ENCODE measurements around the gene AVPI1.

AVPI1 gene

DNA sequence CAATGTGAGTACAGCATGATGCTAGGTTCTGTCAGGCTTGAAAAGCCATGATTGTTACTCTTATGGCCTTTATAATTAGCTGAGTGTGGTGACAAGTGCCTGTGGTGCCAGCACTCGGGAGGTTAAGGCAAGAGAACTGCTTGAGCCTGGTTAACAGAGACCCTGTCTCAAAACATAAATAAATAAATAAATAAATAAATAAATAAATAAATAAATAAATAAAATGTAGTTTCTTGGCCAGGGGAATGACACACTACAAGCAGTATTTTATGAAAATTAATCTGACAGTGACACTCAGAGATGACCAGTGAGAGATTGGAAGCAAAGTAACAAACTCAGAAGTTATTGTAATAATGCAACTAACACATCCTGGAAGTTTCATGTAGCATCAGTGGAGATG lies 51.5 kb downstream of the AVPI1 start:
- Histone ChIP-seq H3K9me3 (replicated peaks; ENCODE audit: insufficient read depth, low read length) (no peaks in the 10 kb centered on the region), H3K9me2 (replicated peaks; ENCODE audit: insufficient read depth, low read length) (no peaks in the 10 kb centered on the region), H3K4me2 (ENCODE audit: low read depth, low read length) (no peak overlapping the region), H3K27ac (ENCODE audit: low read length) (no peak overlapping the region), H3K27me3 (replicated peaks; ENCODE audit: insufficient read depth, low read length) (no peaks in the 10 kb centered on the region), H3K36me3 (replicated peaks; ENCODE audit: insufficient read depth, low read length) (no peaks in the 10 kb centered on the region), H3K9ac (ENCODE audit: low read length) (no peak overlapping the region), H3F3A (ENCODE audit: insufficient read depth, low read length) (no peaks in the 10 kb centered on the region), H3K79me2 (ENCODE audit: low read length) (no peaks in the 10 kb centered on the region), H3K4me1 (ENCODE audit: low read length) (0 out of 2 replicates have a peak, but pooled peaks cover 4% of the 10 kb centered on the region), H3K4me3 (ENCODE audit: low read length) (no peak overlapping the region), H2AFZ (ENCODE audit: low read length) (no peak overlapping the region), H4K20me1 (ENCODE audit: insufficient read depth, low read length) (no peaks in the 10 kb centered on the region)
- DNase-seq: no peak
- TF ChIP-seq EZH2phosphoT487 (IDR thresholded peaks at IDR 0.05; ENCODE audit: low read length): no peak
- TF ChIP-seq EZH2 (optimal IDR thresholded peaks at IDR 0.05; ENCODE audit: low read depth, low read length): no peak
- TF ChIP-seq, protein P1, sequence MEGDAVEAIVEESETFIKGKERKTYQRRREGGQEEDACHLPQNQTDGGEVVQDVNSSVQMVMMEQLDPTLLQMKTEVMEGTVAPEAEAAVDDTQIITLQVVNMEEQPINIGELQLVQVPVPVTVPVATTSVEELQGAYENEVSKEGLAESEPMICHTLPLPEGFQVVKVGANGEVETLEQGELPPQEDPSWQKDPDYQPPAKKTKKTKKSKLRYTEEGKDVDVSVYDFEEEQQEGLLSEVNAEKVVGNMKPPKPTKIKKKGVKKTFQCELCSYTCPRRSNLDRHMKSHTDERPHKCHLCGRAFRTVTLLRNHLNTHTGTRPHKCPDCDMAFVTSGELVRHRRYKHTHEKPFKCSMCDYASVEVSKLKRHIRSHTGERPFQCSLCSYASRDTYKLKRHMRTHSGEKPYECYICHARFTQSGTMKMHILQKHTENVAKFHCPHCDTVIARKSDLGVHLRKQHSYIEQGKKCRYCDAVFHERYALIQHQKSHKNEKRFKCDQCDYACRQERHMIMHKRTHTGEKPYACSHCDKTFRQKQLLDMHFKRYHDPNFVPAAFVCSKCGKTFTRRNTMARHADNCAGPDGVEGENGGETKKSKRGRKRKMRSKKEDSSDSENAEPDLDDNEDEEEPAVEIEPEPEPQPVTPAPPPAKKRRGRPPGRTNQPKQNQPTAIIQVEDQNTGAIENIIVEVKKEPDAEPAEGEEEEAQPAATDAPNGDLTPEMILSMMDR (IDR thresholded peaks at IDR 0.05; ENCODE audit: low read length): no peak

DNA sequence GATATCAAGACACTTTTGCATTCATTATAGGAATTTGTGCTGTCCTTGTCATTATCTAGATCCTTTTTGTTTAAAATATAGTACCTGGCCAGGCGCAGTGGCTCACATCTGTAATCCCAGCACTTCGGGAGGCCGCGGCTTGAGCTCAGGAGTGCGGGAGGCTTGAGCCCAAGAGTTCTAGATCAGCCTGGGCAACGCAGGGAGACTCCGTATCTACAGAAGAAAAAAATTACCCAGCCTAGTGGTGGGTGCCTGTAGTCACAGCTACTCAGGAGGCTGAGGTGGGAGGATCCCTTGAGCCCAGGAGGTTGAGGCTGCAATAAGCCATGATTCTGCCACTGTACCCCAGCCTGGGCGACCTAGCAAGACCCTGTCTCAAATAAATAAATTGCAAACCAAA lies 53.1 kb downstream of the AVPI1 start:
- H3F3A ChIP-seq (ENCODE audit: insufficient read depth, low read length): no peaks in the 10 kb centered on the region

DNA sequence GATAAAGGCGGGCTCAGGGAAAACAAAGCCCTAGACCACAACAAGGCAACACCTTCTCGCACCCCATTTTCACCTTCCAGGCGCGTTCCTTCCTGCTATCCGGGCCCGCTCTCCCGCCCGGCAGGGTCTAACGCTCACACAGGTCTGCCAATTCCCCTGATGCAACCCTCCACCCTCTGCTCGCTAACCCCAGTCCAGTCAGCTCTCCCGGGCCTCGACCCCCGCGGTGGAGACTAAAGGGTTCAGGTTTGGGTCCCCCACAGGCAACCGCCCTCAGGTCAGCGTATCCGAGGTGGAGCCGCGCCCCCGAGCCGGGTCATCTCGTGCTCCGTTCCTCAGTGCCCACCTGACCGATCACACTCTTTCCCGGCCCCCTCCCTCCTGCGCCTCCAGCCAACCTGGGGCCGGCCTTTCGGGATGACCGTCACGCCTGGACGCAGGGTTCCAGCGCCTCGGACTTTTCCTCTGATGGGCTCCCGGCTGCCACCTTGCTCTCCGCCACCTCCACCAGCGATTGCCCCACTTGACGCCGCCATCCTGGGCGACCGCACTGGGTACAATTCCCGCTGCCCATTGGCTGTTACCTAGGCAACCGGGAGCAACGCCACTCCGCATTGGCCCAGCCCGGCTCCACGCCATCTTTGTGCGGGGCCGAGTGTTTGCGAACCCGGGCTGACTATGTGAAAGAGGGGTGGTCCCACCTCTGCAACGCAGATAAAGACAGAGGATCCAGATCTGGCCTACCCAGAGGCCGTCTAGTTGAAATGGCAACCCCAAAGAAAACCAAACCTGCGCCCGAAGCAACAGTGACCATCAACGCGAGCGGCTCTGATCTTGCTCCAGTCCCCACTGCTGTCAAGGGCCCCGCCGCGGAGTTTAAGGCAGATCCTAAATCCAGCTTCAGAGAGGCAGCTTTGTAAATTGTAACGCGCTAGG lies 53.8 kb downstream of the AVPI1 start, which contains the start of gene MORN4:
Gene MORN4, minus strand, starts transcription at position 552 of the 936 bp plus-strand sequence. CDS start 13,847 bp downstream, outside the sequence.
- H3K9ac ChIP-seq (ENCODE audit: low read length): peak within 1 kb of the TSS; percentile 45; the same call in 1 of the 2 replicates
- no peaks in the 10 kb centered on the region for H3K79me2 ChIP-seq (ENCODE audit: low read length)
- peak within 1 kb of the TSS; percentile 94 for H2AFZ ChIP-seq (ENCODE audit: low read length)
- TF ChIP-seq EZH2phosphoT487 (IDR thresholded peaks at IDR 0.05; ENCODE audit: low read length) (no peak), EZH2 (optimal IDR thresholded peaks at IDR 0.05; ENCODE audit: low read depth, low read length) (no peak)
- TF ChIP-seq, protein P1 (IDR thresholded peaks at IDR 0.05; ENCODE audit: low read length): no peak
- H3F3A ChIP-seq (ENCODE audit: insufficient read depth, low read length): no peaks in the 10 kb centered on the region
- no peaks in the 10 kb centered on the region for H3K9me2 ChIP-seq (replicated peaks; ENCODE audit: insufficient read depth, low read length)
- H4K20me1 ChIP-seq (ENCODE audit: insufficient read depth, low read length): no peaks in the 10 kb centered on the region
- no peaks in the 10 kb centered on the region for H3K9me3 ChIP-seq (replicated peaks; ENCODE audit: insufficient read depth, low read length)
- DNase-seq: peak; percentile 87
- no peaks in the 10 kb centered on the region for H3K27me3 ChIP-seq (replicated peaks; ENCODE audit: insufficient read depth, low read length)
- no peaks in the 10 kb centered on the region for H3K36me3 ChIP-seq (replicated peaks; ENCODE audit: insufficient read depth, low read length)
- peak within 1 kb of the TSS; percentile 66 for H3K4me2 ChIP-seq (ENCODE audit: low read depth, low read length)
- H3K4me1 ChIP-seq (ENCODE audit: low read length): no peaks in the 10 kb centered on the region
- peak within 1 kb of the TSS; percentile 79 for H3K4me3 ChIP-seq (ENCODE audit: low read length)
- no peak within 1 kb of the TSS for H3K27ac ChIP-seq (ENCODE audit: low read length)

More for the DNA sequence above, 53.1 kb downstream of the AVPI1 start:
- Histone ChIP-seq H2AFZ (ENCODE audit: low read length) (peak overlapping the region; percentile 94), H4K20me1 (ENCODE audit: insufficient read depth, low read length) (no peaks in the 10 kb centered on the region), H3K4me1 (ENCODE audit: low read length) (no peaks in the 10 kb centered on the region), H3K9me2 (replicated peaks; ENCODE audit: insufficient read depth, low read length) (no peaks in the 10 kb centered on the region), H3K27ac (ENCODE audit: low read length) (no peak overlapping the region), H3K4me3 (ENCODE audit: low read length) (peak overlapping the region; percentile 79), H3K79me2 (ENCODE audit: low read length) (no peaks in the 10 kb centered on the region), H3K9me3 (replicated peaks; ENCODE audit: insufficient read depth, low read length) (no peaks in the 10 kb centered on the region), H3K4me2 (ENCODE audit: low read depth, low read length) (peak overlapping the region; percentile 66), H3K36me3 (replicated peaks; ENCODE audit: insufficient read depth, low read length) (no peaks in the 10 kb centered on the region), H3K9ac (ENCODE audit: low read length) (peak overlapping the region; percentile 45; the same call in 1 of the 2 replicates), H3K27me3 (replicated peaks; ENCODE audit: insufficient read depth, low read length) (no peaks in the 10 kb centered on the region)
- TF ChIP-seq, protein P1 (IDR thresholded peaks at IDR 0.05; ENCODE audit: low read length): peak; percentile 32
- TF ChIP-seq EZH2phosphoT487 (IDR thresholded peaks at IDR 0.05; ENCODE audit: low read length): no peak
- peak; percentile 31 for DNase-seq
